HG02588 (cell line): ENCODE results near the gene ADAT3.

Source experiments
- ATAC-seq: cut with Tn5 transposase; IDR thresholded peaks from one replicate; pipeline ENCODE4 v1.9.1; 2021; ENCODE audit warnings: mild to moderate bottlenecking, moderate library complexity; ENCODE audit not compliant: unreplicated experiment

The ADAT3 gene

DNA sequence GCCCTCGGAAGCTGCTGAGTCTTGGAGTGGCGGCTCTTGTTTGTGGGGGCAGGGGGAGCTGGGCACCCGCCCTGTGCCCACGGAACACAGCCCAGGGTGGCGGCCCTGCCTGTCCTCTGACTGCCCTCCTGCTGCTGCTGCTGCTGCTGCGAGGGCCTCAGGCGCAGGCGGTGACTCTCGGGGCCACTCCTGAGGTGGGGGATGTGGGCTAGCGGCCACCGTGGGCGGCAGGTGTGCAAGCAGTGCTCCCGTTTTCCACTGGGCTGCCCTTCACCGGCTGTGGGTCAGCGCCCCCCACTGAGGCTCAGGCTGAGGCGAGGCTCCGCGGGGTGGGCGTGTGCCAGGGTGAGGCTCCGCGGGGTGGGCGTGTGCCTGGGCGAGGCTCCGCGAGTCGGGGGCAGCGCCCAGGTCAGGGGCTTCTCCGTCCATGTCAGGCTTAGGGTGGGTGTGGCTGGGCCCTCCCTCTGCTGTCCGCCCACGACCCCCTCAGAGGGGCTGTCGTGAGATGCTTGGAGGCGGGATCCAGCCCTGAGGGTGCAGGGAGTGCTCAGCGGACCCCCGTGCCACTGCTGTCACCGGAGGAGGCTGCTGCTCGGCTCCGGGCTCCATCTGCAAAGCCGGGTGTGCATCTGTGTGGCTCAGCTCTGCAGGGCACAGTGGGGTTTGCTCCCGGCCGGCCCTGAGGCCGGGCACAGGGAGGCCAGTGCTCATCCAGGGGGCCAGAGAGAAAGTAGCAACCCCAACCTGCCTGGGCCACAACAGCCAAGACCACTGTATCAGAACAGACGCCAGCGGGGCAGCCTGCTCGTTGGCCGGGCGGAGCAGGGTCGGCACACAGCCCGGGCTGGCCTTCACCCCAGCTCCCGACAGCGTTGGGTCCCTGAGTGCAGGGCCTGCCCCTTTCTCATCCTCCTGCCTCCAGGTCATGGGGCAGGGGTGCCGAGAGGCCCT, 50.2 kb downstream of the ADAT3 start:
- no peak for ATAC-seq

DNA sequence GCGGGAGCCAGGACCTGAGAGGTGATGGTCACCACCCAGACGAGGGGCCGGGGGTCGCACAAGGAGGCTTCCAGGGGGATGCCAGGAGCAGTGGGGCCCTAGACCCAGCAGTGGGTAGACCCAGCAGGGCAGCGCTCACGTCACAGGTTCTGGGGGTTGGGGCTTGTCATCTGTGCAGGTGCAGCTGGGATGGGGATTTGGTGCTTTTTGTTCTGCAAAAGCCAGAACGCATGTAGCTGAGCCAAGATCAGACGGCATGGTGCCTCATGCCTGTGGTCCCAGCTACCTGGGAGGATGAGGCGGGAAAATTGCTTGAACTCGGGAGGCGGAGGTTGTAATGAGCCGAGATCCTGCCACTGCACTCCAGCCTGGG, 50.9 kb downstream of the ADAT3 start:
- ATAC-seq = no peak

DNA sequence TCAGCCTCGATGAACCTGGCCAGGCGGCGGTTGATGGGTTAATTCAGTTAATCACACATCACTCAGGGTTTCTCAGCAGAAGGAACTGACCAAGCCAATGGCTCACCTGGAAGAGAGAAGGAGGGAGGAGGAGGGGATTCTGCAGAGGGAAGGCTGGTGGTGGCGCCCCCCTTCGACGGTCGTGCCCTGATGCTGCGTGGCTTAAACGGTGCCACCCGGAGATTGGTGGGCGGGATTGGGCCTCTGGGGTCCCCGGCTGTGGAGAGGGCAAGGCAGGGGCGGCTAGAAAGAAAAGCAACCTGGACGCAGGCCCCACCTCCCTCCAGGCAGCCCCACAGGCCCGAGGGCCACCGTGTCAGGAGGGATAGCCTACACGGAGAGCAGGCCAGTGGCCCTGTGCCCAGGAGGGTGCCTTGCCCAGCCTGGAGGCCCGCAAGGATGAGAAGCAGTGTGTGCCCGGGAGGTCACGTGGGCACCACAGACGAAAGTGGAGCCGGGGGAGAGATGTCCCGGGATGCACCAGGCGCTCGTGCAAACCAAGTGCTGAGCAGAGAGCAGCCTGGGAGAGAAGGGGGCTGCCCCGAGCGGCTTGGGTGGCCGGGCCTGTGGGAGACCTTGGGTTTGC, 51.8 kb downstream of the ADAT3 start:
- no peak for ATAC-seq

DNA sequence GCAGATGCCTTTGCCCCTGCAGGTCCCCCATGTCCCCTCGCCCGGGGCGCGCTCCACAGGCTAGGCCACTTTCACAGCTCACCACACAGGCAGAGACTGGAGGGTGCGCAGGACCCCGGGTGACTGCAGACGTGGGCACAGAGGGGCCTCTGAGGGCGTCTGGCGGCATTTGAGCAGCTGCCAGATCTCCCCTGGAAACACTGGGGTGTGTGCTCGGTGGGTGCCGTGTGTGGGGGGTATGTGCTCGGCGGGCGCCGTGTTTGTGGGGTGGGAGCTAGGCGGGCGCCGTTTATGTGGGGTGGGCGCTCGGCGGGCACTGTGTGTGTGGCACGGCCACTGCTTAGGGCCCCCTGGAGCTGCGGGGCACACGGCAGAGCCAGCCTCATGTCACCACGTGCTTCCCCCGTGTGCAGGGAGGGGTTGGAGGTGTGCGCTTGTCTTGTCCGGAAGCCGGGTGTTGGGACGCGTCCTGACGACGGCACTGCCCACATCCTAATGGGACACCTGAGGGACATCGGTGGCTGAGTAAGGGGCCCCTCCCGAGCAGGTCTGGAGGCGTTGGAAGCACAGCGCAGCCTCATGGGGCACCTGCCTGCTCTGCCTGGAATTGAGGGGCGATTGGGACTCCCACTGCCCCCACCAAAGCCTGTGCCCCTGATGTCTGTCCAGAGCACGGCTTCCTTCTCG, 52.5 kb downstream of the ADAT3 start:
- ATAC-seq = no peak

DNA sequence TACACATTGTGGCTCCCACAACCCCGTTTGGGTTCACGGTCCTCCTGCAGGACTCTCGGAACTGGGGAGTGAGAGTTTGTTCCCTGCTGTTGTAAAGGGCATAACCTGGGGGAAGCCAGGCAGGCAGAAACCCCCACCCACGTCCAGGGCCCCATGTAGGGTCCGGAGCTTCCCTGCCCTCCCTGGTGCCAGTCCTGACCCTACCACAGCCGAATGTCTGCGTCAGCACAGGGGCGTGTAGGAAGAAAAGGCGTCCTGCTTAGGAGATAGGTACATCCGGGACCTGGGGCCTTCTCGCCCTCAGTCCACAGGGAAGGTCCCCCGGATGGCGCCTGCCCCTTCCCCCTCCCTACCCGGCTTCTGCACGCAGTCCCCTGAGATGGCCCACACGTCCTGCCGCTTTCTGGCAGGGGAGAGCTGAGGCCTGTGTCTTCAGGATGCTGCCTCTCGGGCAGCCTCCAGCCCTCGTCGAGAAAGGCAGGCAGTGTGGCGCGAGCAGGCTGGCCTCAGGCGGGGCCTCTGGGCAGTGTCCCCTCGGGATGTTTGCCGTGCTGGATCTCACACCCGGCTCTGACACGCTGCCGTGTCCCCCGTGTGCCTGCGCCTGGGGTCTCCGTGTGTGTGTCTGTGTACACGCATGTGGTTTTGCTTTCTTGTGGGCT, 54.9 kb downstream of the ADAT3 start:
- no peak for ATAC-seq

DNA sequence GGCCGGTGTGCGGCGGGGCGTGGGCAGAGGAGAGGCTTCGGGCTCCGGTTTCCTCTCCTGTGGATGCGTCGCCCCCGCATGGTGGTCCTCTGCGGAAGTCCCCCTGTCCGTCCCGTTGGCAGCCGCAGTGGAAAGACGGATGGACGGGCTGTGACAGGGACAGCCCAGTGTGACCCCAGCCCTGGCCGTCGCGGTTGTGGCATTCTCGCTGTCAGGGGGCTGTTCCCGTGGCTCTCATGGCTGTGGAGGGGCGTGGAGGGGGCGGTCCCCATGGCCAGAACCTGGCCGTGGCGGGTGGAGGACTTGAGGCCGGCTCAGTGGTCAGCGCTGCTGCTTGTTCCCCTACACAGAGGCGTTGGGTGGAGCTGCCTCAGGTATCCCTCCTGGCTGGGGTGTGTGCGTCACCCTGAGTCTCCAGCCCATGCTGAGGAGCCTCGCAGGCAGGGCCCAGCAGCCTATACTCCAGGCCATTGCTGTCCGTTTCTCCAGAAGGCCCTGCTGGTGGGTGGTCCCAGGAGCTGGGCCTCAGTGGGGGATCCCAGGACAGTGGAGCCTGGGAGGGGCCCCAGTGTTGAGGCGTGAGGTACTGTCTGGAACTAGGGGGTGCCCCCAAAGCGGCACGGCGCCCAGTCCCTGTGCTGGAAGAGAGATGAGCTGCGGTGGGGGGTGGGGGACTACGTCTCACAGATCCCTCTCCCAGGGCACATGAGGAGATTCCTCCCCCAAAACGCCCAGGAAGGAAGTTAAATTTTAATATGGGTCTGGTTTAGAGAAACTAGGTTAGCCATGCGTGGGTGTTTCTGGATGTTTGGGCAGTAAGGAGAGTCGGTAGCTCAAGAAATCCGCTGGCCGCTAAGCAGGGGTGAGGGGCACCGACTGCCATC, 56.0 kb downstream of the ADAT3 start:
- no peak for ATAC-seq

DNA sequence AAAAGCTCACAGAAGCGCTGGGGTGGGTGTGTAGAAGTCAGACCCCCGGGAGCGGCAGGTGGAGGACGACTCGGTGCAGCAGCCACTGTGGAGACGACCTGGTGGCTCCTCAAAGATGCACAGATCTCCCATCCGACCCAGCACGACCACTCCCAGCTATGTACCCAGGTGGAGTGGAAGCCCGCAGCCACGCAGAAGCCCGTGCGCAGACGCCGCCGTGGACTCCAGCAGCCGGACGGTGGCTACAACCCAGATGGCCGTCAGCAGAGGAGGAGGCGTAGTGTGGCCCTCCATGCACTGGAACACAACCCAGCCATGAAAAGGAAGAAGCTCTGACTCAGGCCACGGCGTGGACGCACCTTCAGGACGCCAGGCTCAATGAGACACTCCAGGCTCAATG, 57.5 kb downstream of the ADAT3 start:
- no peak for ATAC-seq
